SK-N-SH (cell line): ENCODE data around the gene TRIM66. TPM values are rescaled to one million over a fixed set of nuclear protein-coding genes. Genes with fewer than 3 reads are reported as not detected.

Experiments
- CTCF ChIA-PET: fragments of 300-600, 350-600 bp; formaldehyde crosslinking; extraction: SDS; loops from one replicate; lab custom pipeline; 2021; lab: Yijun Ruan, JAX
- POLR2A ChIA-PET: fragments of 350-600 bp; sonication (Branson Sonifier 250); formaldehyde crosslinking; extraction: SDS; loops from one replicate; lab custom pipeline; 2020; ENCODE audit warnings: antibody characterized with exemption, inconsistent platforms; lab: Yijun Ruan, JAX
- DNase-seq: peaks from one replicate; pipeline ENCODE4 v3.0.0; 2012
- H2AFZ ChIP-seq: fragments of 200-600 bp; sonication (generic); 2 replicates; pipeline ENCODE4 v1.8.1; 2016; ENCODE audit warnings: antibody characterized with exemption, mild to moderate bottlenecking, low read depth
- H3F3A ChIP-seq: fragments of 200-600 bp; sonication (generic); replicated peaks from 2 replicates; pipeline ENCODE3; 2016; ENCODE audit warnings: antibody characterized with exemption, mild to moderate bottlenecking; ENCODE audit not compliant: insufficient read depth
- H3K27ac ChIP-seq, 2 experiments: fragments of 200-500 bp in 1 of 2; fragments of 200-600 bp in 1 of 2; sonication (Bioruptor generic) in 1 of 2; sonication (generic), shearing (Covaris generic) in 1 of 2; 2 replicates each; pipeline versions ENCODE4 v1.5.1 to v1.6.1; 2014 to 2016; ENCODE audit warnings: low read depth in 2 of 2, inconsistent platforms in 1 of 2, low read length in 1 of 2, mild to moderate bottlenecking in 1 of 2, mixed read lengths in 1 of 2
- H3K27me3 ChIP-seq: fragments of 200-600 bp; sonication (generic), shearing (Covaris generic); 2 replicates; pipeline ENCODE4 v1.6.1; 2016; ENCODE audit warnings: mixed run types; ENCODE audit not compliant: insufficient read depth
- H3K36me3 ChIP-seq, 2 experiments: fragments of 200-500 bp in 1 of 2; fragments of 200-600 bp in 1 of 2; sonication (Bioruptor generic) in 1 of 2; sonication (generic) in 1 of 2; replicated peaks in 1 of 2; 2 replicates each; pipeline versions ENCODE3 to v1.5.1; 2014 to 2016; ENCODE audit warnings: low read length in 1 of 2, mild to moderate bottlenecking in 1 of 2; ENCODE audit not compliant: insufficient read depth in 2 of 2, control insufficient read depth in 1 of 2
- H3K4me1 ChIP-seq, 2 experiments: fragments of 200-500 bp in 1 of 2; fragments of 200-600 bp in 1 of 2; sonication (Bioruptor generic) in 1 of 2; sonication (generic), shearing (Covaris generic) in 1 of 2; 2 replicates each; pipeline versions ENCODE4 v1.5.1 to v1.6.1; 2014 to 2016; ENCODE audit warnings: low read depth in 1 of 2, low read length in 1 of 2, mixed run types in 1 of 2; ENCODE audit not compliant: insufficient read depth in 2 of 2, control insufficient read depth in 1 of 2
- H3K4me2 ChIP-seq: fragments of 200-600 bp; sonication (generic), shearing (Covaris generic); 2 replicates; pipeline ENCODE4 v1.6.1; 2017; ENCODE audit warnings: mixed run types
- H3K4me3 ChIP-seq, 2 experiments: fragments of 200-500 bp in 1 of 2; fragments of 200-600 bp in 1 of 2; sonication (Bioruptor generic) in 1 of 2; sonication (generic), shearing (Covaris generic) in 1 of 2; 2 replicates each; pipeline versions ENCODE4 v1.5.1 to v1.8.1; 2014 to 2016; ENCODE audit warnings: low read depth in 2 of 2, inconsistent platforms in 1 of 2, low read length in 1 of 2, mild to moderate bottlenecking in 1 of 2, mixed read lengths in 1 of 2, moderate library complexity in 1 of 2
- H3K79me2 ChIP-seq: fragments of 200-600 bp; sonication (generic); 2 replicates; pipeline ENCODE4 v1.8.1; 2017; ENCODE audit warnings: mild to moderate bottlenecking; ENCODE audit not compliant: insufficient read depth
- H3K9ac ChIP-seq: fragments of 200-600 bp; sonication (generic); 2 replicates; pipeline ENCODE4 v1.6.1; 2017; ENCODE audit warnings: mixed run types
- H3K9me2 ChIP-seq: fragments of 200-600 bp; sonication (generic); 2 replicates; pipeline ENCODE4 v1.6.1; 2017; ENCODE audit warnings: mixed run types
- H3K9me3 ChIP-seq: fragments of 200-600 bp; sonication (generic); 2 replicates; pipeline ENCODE4 v1.6.1; 2017; ENCODE audit warnings: mixed run types, mild to moderate bottlenecking, moderate library complexity
- H4K20me1 ChIP-seq: fragments of 200-600 bp; sonication (generic); 2 replicates; pipeline ENCODE4 v1.6.1; 2017; ENCODE audit warnings: mild to moderate bottlenecking, mixed run types; ENCODE audit not compliant: insufficient read depth
- CHD2 ChIP-seq: fragments of 150-350 bp; IDR thresholded peaks from 2 replicates; pipeline ENCODE4 v1.6.1; 2018; ENCODE audit warnings: low read length; ENCODE audit not compliant: partially characterized antibody
- EZH2phosphoT487 ChIP-seq: fragments of 200-600 bp; sonication (generic); IDR thresholded peaks from 2 replicates; pipeline ENCODE4 v1.6.1; 2017; ENCODE audit warnings: low read depth, mixed run types, mild to moderate bottlenecking, antibody characterized with exemption, moderate library complexity, borderline replicate concordance
- FOSL2 ChIP-seq: IDR thresholded peaks from 2 replicates; pipeline ENCODE4 v1.4.0; 2012; ENCODE audit warnings: low read depth, mild to moderate bottlenecking, moderate library complexity, borderline replicate concordance
- FOXJ3 ChIP-seq: sonication (generic); formaldehyde crosslinking; IDR thresholded peaks from 2 replicates; pipeline ENCODE4 v1.5.1; 2020; ENCODE audit warnings: mild to moderate bottlenecking, missing genetic modification reagents
- FOXM1 ChIP-seq: IDR thresholded peaks from 2 replicates; pipeline ENCODE4 v1.4.0; 2012; ENCODE audit warnings: low read depth, mild to moderate bottlenecking
- GABPA ChIP-seq: IDR thresholded peaks from 2 replicates; pipeline ENCODE4 v1.4.0; 2012; ENCODE audit warnings: low read depth, mild to moderate bottlenecking
- GATA2 ChIP-seq: sonication (generic); formaldehyde crosslinking; IDR thresholded peaks from 2 replicates; pipeline ENCODE4 v1.5.0; 2020; ENCODE audit warnings: mild to moderate bottlenecking, missing genetic modification reagents
- JUND ChIP-seq: IDR thresholded peaks from 2 replicates; pipeline ENCODE4 v1.4.0; 2012
- NFIC ChIP-seq: IDR thresholded peaks from 2 replicates; pipeline ENCODE4 v1.4.0; 2012; ENCODE audit warnings: borderline replicate concordance
- POLR2AphosphoS5 ChIP-seq: IDR thresholded peaks from 2 replicates; pipeline ENCODE4 v1.6.1; 2012; ENCODE audit warnings: low read depth, low read length
- RAD21 ChIP-seq: IDR thresholded peaks from 2 replicates; pipeline ENCODE4 v1.6.1; 2012; ENCODE audit warnings: mild to moderate bottlenecking, low read length
- RCOR1 ChIP-seq: fragments of 150-350 bp; IDR thresholded peaks from 2 replicates; pipeline ENCODE4 v1.6.1; 2017; ENCODE audit warnings: antibody characterized with exemption, low read length
- RXRA ChIP-seq: IDR thresholded peaks from 2 replicates; pipeline ENCODE4 v1.4.0; 2012; ENCODE audit warnings: low read depth, mild to moderate bottlenecking, borderline replicate concordance
- SIN3A ChIP-seq: IDR thresholded peaks from 2 replicates; pipeline ENCODE4 v1.6.1; 2012; ENCODE audit warnings: low read depth, mild to moderate bottlenecking, low read length, moderate library complexity, borderline replicate concordance
- SMC3 ChIP-seq: IDR thresholded peaks from 2 replicates; pipeline ENCODE4 v1.6.1; 2012; ENCODE audit warnings: low read depth, low read length, improper control_type of control experiment
- TAF1 ChIP-seq: IDR thresholded peaks from 2 replicates; pipeline ENCODE4 v1.6.1; 2012; ENCODE audit warnings: low read depth, mild to moderate bottlenecking, low read length, moderate library complexity, borderline replicate concordance
- TEAD4 ChIP-seq: IDR thresholded peaks from 2 replicates; pipeline ENCODE4 v1.4.0; 2012; ENCODE audit warnings: mild to moderate bottlenecking, borderline replicate concordance; ENCODE audit not compliant: insufficient read depth
- YY1 ChIP-seq: IDR thresholded peaks from 2 replicates; pipeline ENCODE4 v1.4.0; 2012; ENCODE audit warnings: low read depth, mild to moderate bottlenecking
- WGBS: methylation state at CpG from one replicate; pipeline ENCODE4 v1.1.6; 2017; ENCODE audit warnings: low lambda C conversion rate; 5-methylcytosine and 5-hydroxymethylcytosine counted together
- polyA plus RNA-seq, 3 experiments: library from polyadenylated mRNA; depleted of rRNA; stranded (reverse); fragments of >200 nt; gene quantifications; 2 replicates each; pipeline ENCODE4 v1.2.3, GENCODE V29; 2012
- TF ChIP-seq, protein P1 (sequence below): IDR thresholded peaks from 2 replicates; pipeline ENCODE4 v1.4.0; 2012; ENCODE audit warnings: low read depth
- TF ChIP-seq, protein P2 (sequence below): IDR thresholded peaks from 2 replicates; pipeline ENCODE4 v1.6.1; 2012; ENCODE audit warnings: mild to moderate bottlenecking, low read depth, low read length, moderate library complexity
- TF ChIP-seq, protein P3 (sequence below): fragments of 150-350 bp; IDR thresholded peaks from 2 replicates; pipeline ENCODE4 v1.6.1; 2016; ENCODE audit warnings: mild to moderate bottlenecking, low read depth, low read length
- TF ChIP-seq, protein P4 (sequence below): fragments of 200-600 bp; sonication (generic); IDR thresholded peaks from 2 replicates; pipeline ENCODE4 v1.6.1; 2017; ENCODE audit warnings: antibody characterized with exemption, mild to moderate bottlenecking, moderate library complexity
- TF ChIP-seq, protein P5 (sequence below): IDR thresholded peaks from 2 replicates; pipeline ENCODE4 v1.4.0; 2012; ENCODE audit warnings: low read depth, borderline replicate concordance
- TF ChIP-seq, protein P6 (sequence below): IDR thresholded peaks from 2 replicates; pipeline ENCODE4 v1.4.0; 2012; ENCODE audit warnings: low read depth, borderline replicate concordance

Gene TRIM66
- polyA plus RNA-seq, 1 of the 3 experiments (the other 2 are of a cell fraction), result 6.4 TPM

DNA sequence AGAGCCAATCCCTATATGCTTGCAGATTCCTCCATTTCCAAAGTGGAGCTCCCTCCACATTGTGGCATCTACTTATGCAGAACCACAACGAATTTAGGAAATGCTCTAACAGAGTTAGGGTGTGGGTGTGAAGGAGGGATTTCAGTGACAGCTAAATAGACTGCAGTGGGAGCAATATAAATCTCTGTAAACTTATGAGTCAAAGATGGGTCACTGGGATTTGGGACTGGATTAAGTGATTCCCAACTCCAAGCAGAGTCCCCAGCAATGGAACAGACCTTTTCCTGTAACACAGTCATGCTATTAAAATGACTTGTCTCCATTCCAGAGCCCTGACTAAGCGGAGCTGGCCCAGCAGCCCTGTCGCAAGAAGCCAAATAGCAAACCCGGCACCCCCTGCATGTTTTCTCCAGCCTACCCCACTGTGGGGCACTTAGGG, 36.8 kb upstream of the TRIM66 start:
- ChIA-PET CTCF (interaction anchor here (1.0 kb wide), 1 partner anchor 9 kb away, joined by 3 read pairs; no protein-coding TSS in a partner anchor), POLR2A (no interaction called here)
- H3K9me2 ChIP-seq, result no peaks in the 10 kb centered on the region
- H3F3A ChIP-seq, result peaks cover 30% of the 10 kb centered on the region
- H3K9me3 ChIP-seq, result no peaks in the 10 kb centered on the region
- peak overlapping the region in 1 of 2 experiments; percentile 11; a peak in 2 of 4 replicates for H3K4me3 ChIP-seq
- peaks cover 15 to 16% of the 10 kb centered on the region in 2 experiments for H3K36me3 ChIP-seq
- H2AFZ ChIP-seq, result no peak overlapping the region
- DNase-seq, result no peak
- peaks cover 29 to 57% of the 10 kb centered on the region in 2 experiments; a peak in 3 of 4 replicates for H3K4me1 ChIP-seq
- no peaks in the 10 kb centered on the region for H3K27me3 ChIP-seq
- H3K4me2 ChIP-seq, result peak overlapping the region; percentile 80
- peak overlapping the region; percentile 80 to 96 for H3K27ac ChIP-seq
- 5% methylated on average over 4 of the region's 4 CpGs for WGBS
- H3K79me2 ChIP-seq, result peaks cover 35% of the 10 kb centered on the region
- no peaks in the 10 kb centered on the region for H4K20me1 ChIP-seq
- peak overlapping the region; percentile 58; the same call in 1 of the 2 replicates for H3K9ac ChIP-seq
- TF ChIP-seq, protein P1, sequence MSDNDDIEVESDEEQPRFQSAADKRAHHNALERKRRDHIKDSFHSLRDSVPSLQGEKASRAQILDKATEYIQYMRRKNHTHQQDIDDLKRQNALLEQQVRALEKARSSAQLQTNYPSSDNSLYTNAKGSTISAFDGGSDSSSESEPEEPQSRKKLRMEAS, result peak; percentile 47; the same call in 1 of the 2 replicates
- TF ChIP-seq RXRA (peak; percentile 95; the same call in 1 of the 2 replicates), FOSL2 (peak; percentile 97), SMC3 (no peak), SIN3A (no peak), TAF1 (no peak), GATA2 (CRISPR knock-in tag) (no peak), YY1 (no peak), JUND (peak; percentile 99), TEAD4 (peak; percentile 90), EZH2phosphoT487 (no peak), RCOR1 (no peak), FOXJ3 (CRISPR knock-in tag) (no peak), POLR2AphosphoS5 (peak; percentile 37; the same call in 1 of the 2 replicates), RAD21 (no peak), NFIC (peak; percentile 88), FOXM1 (peak; percentile 84; the same call in 1 of the 2 replicates), CHD2 (no peak), GABPA (peak; percentile 34; the same call in 1 of the 2 replicates)
- TF ChIP-seq, protein P2, sequence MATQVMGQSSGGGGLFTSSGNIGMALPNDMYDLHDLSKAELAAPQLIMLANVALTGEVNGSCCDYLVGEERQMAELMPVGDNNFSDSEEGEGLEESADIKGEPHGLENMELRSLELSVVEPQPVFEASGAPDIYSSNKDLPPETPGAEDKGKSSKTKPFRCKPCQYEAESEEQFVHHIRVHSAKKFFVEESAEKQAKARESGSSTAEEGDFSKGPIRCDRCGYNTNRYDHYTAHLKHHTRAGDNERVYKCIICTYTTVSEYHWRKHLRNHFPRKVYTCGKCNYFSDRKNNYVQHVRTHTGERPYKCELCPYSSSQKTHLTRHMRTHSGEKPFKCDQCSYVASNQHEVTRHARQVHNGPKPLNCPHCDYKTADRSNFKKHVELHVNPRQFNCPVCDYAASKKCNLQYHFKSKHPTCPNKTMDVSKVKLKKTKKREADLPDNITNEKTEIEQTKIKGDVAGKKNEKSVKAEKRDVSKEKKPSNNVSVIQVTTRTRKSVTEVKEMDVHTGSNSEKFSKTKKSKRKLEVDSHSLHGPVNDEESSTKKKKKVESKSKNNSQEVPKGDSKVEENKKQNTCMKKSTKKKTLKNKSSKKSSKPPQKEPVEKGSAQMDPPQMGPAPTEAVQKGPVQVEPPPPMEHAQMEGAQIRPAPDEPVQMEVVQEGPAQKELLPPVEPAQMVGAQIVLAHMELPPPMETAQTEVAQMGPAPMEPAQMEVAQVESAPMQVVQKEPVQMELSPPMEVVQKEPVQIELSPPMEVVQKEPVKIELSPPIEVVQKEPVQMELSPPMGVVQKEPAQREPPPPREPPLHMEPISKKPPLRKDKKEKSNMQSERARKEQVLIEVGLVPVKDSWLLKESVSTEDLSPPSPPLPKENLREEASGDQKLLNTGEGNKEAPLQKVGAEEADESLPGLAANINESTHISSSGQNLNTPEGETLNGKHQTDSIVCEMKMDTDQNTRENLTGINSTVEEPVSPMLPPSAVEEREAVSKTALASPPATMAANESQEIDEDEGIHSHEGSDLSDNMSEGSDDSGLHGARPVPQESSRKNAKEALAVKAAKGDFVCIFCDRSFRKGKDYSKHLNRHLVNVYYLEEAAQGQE, result peak; percentile 67
- TF ChIP-seq, protein P3, sequence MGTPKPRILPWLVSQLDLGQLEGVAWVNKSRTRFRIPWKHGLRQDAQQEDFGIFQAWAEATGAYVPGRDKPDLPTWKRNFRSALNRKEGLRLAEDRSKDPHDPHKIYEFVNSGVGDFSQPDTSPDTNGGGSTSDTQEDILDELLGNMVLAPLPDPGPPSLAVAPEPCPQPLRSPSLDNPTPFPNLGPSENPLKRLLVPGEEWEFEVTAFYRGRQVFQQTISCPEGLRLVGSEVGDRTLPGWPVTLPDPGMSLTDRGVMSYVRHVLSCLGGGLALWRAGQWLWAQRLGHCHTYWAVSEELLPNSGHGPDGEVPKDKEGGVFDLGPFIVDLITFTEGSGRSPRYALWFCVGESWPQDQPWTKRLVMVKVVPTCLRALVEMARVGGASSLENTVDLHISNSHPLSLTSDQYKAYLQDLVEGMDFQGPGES, result no peak
- TF ChIP-seq, protein P4, sequence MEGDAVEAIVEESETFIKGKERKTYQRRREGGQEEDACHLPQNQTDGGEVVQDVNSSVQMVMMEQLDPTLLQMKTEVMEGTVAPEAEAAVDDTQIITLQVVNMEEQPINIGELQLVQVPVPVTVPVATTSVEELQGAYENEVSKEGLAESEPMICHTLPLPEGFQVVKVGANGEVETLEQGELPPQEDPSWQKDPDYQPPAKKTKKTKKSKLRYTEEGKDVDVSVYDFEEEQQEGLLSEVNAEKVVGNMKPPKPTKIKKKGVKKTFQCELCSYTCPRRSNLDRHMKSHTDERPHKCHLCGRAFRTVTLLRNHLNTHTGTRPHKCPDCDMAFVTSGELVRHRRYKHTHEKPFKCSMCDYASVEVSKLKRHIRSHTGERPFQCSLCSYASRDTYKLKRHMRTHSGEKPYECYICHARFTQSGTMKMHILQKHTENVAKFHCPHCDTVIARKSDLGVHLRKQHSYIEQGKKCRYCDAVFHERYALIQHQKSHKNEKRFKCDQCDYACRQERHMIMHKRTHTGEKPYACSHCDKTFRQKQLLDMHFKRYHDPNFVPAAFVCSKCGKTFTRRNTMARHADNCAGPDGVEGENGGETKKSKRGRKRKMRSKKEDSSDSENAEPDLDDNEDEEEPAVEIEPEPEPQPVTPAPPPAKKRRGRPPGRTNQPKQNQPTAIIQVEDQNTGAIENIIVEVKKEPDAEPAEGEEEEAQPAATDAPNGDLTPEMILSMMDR, result no peak
- TF ChIP-seq, protein P5, sequence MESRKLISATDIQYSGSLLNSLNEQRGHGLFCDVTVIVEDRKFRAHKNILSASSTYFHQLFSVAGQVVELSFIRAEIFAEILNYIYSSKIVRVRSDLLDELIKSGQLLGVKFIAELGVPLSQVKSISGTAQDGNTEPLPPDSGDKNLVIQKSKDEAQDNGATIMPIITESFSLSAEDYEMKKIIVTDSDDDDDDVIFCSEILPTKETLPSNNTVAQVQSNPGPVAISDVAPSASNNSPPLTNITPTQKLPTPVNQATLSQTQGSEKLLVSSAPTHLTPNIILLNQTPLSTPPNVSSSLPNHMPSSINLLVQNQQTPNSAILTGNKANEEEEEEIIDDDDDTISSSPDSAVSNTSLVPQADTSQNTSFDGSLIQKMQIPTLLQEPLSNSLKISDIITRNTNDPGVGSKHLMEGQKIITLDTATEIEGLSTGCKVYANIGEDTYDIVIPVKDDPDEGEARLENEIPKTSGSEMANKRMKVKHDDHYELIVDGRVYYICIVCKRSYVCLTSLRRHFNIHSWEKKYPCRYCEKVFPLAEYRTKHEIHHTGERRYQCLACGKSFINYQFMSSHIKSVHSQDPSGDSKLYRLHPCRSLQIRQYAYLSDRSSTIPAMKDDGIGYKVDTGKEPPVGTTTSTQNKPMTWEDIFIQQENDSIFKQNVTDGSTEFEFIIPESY, result peak; percentile 61; the same call in 1 of the 2 replicates
- TF ChIP-seq, protein P6, sequence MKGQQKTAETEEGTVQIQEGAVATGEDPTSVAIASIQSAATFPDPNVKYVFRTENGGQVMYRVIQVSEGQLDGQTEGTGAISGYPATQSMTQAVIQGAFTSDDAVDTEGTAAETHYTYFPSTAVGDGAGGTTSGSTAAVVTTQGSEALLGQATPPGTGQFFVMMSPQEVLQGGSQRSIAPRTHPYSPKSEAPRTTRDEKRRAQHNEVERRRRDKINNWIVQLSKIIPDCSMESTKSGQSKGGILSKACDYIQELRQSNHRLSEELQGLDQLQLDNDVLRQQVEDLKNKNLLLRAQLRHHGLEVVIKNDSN, result no peak
